ENCODE data around the gene UXS1. TPM values are rescaled to one million over a fixed set of nuclear protein-coding genes. Genes with fewer than 3 reads are reported as not detected.
A peak's percentile ranks its signal among the peaks of the same experiment; 100 is the strongest.

The UXS1 gene
- total and polyA plus RNA-seq, 9 of the 15 experiments (the other 6 are each of a cell fraction or from before 2014, with no cell fraction given): 5.8 to 25.8 (median 15.0) TPM

DNA sequence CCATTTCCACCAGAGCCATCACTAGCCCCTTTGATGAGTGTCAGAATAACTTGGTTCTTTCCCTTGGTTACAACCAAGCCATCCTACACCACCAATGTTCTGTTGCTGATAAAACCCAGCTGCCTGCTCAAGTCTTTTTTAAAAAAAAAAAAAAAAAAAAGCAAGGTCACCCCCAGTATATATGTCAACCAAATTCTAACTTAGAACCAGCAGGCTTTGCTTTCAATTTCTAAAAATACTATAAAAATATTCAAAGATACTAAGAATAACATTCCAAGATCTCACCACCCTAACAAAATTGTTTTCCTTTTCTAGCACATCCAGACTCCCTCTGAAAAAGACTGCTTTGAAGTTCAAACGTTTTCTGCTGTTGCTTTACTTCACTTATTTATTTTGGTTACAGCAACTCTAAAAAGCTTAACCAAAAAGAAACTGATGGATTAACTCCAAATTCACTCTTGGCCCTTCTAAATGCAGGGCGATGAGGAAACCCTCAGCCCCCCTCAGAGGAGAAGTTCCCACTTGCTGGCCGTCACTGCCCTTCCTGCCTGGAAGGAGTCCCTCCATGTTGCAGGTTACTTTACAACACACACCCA, 10.9 kb downstream of the UXS1 start:
- FAIRE-seq: no peak
- peak; percentile 52 for ATAC-seq
- Histone ChIP-seq H4K20me1 (replicated peaks; ENCODE audit: control insufficient read depth, insufficient read depth, low read length) (no peaks in the 10 kb centered on the region), H3K9ac (ENCODE audit: insufficient read depth in 1 of 2, low read depth in 2 of 2, low read length in 2 of 2) (peak overlapping the region; percentile 31 to 59; a peak in 2 of 4 replicates), H3K36me3 (ENCODE audit: control insufficient read depth, insufficient read depth, low read length) (peaks cover 8% of the 10 kb centered on the region; the same call in 2 of the 3 replicates), H3K4me3 (no peak overlapping the region), H3K9me3 (replicated peaks; ENCODE audit: control insufficient read depth, insufficient read depth, low read depth, low read length) (no peaks in the 10 kb centered on the region), H3K9me1 (ENCODE audit: control insufficient read depth, insufficient read depth, low read length) (no peaks in the 10 kb centered on the region), H3K4me2 (ENCODE audit: insufficient read depth, low read length) (peak overlapping the region; percentile 49), H3K4me1 (replicated peaks in 1 of 2; ENCODE audit: control insufficient read depth in 2 of 2, insufficient read depth in 2 of 2, low read length in 2 of 2) (peaks cover 6 to 29% of the 10 kb centered on the region in 2 experiments; a peak in 4 of 5 replicates), H3K27me3 (ENCODE audit: control insufficient read depth in 2 of 2, insufficient read depth in 2 of 2, low read length in 2 of 2) (no peaks in the 10 kb centered on the region), H3K27ac (ENCODE audit: extremely low read depth, low read depth, low read length) (peak overlapping the region; percentile 57; the same call in 1 of the 3 replicates), H2AFZ (ENCODE audit: low read depth, low read length) (peak overlapping the region; percentile 43), H3K79me2 (ENCODE audit: control insufficient read depth, insufficient read depth, low read length) (peaks cover 86% of the 10 kb centered on the region)
- in situ Hi-C loops (cut with MboI): no loop called here
- peak in 2 of 4 experiments; percentile 46 to 47 for DNase-seq (ENCODE audit: extremely low read depth in 1 of 4, low spot score in 3 of 4)
- intact Hi-C loops (cut with micrococcal nuclease): no loop called here
- CTCF ChIA-PET (ENCODE audit: low intra/inter-chr PET ratio): interaction anchor here (0.8 kb wide), 1 partner anchor 79 kb away, joined by 3 read pairs; no protein-coding TSS in a partner anchor
- POLR2A ChIA-PET: interaction anchor here (0.8 to 1.6 kb wide), 4 partner anchors 10 to 59 kb away, joined by 3 to 5 read pairs (median 4); no protein-coding TSS in a partner anchor
- TF ChIP-seq ZNF695 (CRISPR knock-in tag; IDR thresholded peaks at IDR 0.05) (no peak), EGR1 (conservative IDR thresholded peaks at IDR 0.05) (0 out of 2 replicates have a peak, but pooled peaks have one; percentile 11), HMG20B (CRISPR knock-in tag; IDR thresholded peaks at IDR 0.05) (no peak), ZNF384 (IDR thresholded peaks at IDR 0.05; ENCODE audit: low read depth, low read length) (peak; percentile 86), PTTG1 (tag; IDR thresholded peaks at IDR 0.05; ENCODE audit: low read depth) (no peak)
- TF ChIP-seq, protein P1, sequence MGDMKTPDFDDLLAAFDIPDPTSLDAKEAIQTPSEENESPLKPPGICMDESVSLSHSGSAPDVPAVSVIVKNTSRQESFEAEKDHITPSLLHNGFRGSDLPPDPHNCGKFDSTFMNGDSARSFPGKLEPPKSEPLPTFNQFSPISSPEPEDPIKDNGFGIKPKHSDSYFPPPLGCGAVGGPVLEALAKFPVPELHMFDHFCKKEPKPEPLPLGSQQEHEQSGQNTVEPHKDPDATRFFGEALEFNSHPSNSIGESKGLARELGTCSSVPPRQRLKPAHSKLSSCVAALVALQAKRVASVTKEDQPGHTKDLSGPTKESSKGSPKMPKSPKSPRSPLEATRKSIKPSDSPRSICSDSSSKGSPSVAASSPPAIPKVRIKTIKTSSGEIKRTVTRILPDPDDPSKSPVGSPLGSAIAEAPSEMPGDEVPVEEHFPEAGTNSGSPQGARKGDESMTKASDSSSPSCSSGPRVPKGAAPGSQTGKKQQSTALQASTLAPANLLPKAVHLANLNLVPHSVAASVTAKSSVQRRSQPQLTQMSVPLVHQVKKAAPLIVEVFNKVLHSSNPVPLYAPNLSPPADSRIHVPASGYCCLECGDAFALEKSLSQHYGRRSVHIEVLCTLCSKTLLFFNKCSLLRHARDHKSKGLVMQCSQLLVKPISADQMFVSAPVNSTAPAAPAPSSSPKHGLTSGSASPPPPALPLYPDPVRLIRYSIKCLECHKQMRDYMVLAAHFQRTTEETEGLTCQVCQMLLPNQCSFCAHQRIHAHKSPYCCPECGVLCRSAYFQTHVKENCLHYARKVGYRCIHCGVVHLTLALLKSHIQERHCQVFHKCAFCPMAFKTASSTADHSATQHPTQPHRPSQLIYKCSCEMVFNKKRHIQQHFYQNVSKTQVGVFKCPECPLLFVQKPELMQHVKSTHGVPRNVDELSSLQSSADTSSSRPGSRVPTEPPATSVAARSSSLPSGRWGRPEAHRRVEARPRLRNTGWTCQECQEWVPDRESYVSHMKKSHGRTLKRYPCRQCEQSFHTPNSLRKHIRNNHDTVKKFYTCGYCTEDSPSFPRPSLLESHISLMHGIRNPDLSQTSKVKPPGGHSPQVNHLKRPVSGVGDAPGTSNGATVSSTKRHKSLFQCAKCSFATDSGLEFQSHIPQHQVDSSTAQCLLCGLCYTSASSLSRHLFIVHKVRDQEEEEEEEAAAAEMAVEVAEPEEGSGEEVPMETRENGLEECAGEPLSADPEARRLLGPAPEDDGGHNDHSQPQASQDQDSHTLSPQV (IDR thresholded peaks at IDR 0.05): 0 out of 2 replicates have a peak, but pooled peaks have one; percentile 20
- WGBS (ENCODE audit: insufficient coverage, low coverage, missing lambda C conversion rate): 28% methylated on average over 3 of the region's 3 CpGs
- BruUV-seq (replicated peaks): no TSS peak

All from K562 (cell line).